ENCODE results near the gene GKN1.
"Not testable (repeated sequence)": the region's sequence is repeated elsewhere in the genome, so short reads cannot be mapped to it uniquely, and the experiment has no call there.

Gene GKN1

DNA sequence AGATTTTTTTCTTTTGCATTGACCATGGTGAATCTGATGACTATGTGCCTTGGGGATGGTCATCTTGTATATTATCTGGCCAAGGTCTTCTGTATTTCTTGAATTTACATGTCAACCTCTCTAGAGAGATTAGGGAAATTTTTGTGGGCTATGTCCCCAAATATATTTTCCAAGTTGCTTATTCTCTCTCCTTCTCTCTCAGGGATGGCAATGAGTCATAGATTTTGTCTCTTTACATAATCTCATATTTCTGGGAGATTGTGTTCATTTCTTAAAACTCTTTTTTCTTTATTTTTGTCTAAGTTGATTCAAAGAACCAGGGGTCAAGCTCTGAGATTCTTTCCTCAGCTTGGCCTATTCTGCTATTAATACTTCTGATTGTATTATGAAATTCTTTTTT, 31.6 kb upstream of the GKN1 start:
- H3K4me3 Mint-ChIP-seq, result no peak overlapping the region
- H3K27me3 Mint-ChIP-seq, result peaks cover 4% of the 10 kb centered on the region
- no peaks in the 10 kb centered on the region for H3K36me3 Mint-ChIP-seq (ENCODE audit: low read depth)
- peaks cover 5% of the 10 kb centered on the region for H3K4me1 Mint-ChIP-seq (ENCODE audit: low read depth)
- no peaks in the 10 kb centered on the region for H3K9me3 Mint-ChIP-seq
- no peak overlapping the region for H3K27ac Mint-ChIP-seq
- intact Hi-C loops (cut with micrococcal nuclease), result no loop called here

DNA sequence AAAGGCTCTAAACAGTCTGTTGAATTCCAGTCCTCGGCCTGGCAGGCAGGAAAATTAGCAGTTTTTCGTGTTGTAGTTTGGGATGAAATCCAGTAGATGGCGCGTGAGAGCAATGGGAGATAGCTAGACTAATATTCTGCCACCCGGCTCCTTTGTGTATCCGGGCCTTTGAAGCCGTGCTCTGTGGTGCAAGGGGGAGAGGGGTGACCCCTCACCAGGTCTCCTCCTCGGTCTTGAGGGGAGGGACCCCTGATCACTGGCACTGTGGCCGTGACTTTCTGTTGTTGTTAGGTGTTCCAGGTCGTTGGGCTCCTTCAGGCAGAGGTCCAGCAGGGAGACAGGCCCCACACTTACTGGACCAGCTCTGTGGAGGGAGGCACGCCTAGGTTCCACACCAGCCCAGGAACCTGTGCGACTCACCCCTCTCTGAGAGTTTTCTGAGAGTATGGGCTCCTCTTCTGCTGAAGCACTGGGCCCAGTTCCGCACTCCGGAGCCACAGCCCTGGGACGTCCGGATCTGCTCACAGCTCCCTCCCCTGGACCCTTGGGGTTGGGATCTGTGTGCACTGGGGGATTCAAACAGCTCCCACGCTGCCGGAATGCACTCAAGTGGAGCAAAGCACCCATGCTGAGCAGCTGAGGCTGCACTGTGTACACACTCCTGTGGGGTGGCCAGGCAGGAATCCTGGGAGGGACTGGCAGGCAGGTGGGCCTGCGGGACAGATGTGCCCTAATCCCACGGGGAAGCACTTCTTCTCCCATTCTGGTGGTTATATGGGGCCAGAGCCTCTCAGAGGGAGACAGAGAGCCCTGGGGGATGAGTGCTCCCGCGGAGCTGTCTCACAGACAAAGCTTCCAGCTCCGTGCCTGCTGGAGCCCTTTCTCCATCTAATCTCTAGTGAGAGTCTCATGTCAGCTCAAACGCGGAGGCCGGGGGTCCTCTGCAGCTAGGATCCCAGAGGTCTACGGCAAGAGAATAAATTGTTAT, 30.6 kb upstream of the GKN1 start:
- Mint-ChIP-seq H3K4me1 (ENCODE audit: low read depth) (peaks cover 13% of the 10 kb centered on the region), H3K27me3 (peaks cover 4% of the 10 kb centered on the region), H3K4me3 (no peak overlapping the region), H3K27ac (peak overlapping the region; percentile 46), H3K36me3 (ENCODE audit: low read depth) (no peaks in the 10 kb centered on the region), H3K9me3 (no peaks in the 10 kb centered on the region)
- intact Hi-C loops (cut with micrococcal nuclease), result loop anchor here (2.0 kb wide), 1 partner anchor 69 kb away; the partner anchor contains the start of gene ANTXR1

DNA sequence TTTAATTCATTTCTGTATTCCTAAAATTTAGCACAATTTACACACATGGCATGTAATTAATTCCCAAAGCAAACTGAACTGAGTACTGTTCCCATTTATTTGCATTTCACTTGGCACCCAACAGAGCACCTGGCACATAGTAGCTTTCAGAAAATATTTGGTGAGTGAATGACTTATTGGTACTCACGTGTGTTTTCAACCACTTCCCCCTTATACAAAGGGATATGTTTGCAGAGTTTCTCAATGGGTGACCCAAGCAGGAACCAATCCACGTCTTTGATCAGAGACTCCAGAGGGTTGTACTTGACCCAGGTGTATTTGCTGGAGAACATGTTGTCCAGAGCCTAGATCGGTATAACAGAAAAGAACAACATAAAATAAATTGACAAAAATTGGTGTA, 28.3 kb upstream of the GKN1 start:
- intact Hi-C loops (cut with micrococcal nuclease), result no loop called here
- H3K9me3 Mint-ChIP-seq, result no peaks in the 10 kb centered on the region
- no peak overlapping the region for H3K4me3 Mint-ChIP-seq
- peaks cover 2% of the 10 kb centered on the region for H3K27me3 Mint-ChIP-seq
- no peaks in the 10 kb centered on the region for H3K36me3 Mint-ChIP-seq (ENCODE audit: low read depth)
- H3K27ac Mint-ChIP-seq, result no peak overlapping the region
- H3K4me1 Mint-ChIP-seq (ENCODE audit: low read depth), result peaks cover 17% of the 10 kb centered on the region

DNA sequence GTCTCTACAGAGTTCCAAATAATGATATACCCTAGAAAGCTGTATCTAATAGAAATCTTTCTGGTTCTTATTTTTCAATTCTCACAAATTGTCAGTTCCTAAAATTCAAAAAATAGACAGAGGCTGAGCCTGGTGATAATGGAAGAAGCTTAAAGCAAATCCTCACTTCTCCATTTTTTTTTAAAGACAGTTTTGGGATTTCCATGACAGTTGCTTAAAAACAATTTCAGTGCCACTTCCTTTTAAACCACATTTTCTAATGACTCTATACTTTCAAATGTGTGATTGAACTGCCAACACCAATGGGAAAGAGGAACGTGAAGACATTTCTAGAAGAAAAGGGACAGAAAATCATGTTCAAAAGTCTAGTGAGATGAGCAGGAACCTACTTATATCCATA, 25.7 kb upstream of the GKN1 start:
- intact Hi-C loops (cut with micrococcal nuclease), result no loop called here
- Mint-ChIP-seq H3K36me3 (ENCODE audit: low read depth) (no peaks in the 10 kb centered on the region), H3K4me1 (ENCODE audit: low read depth) (peaks cover 28% of the 10 kb centered on the region), H3K27ac (peak overlapping the region; percentile 84), H3K4me3 (no peak overlapping the region), H3K9me3 (no peaks in the 10 kb centered on the region), H3K27me3 (no peaks in the 10 kb centered on the region)

DNA sequence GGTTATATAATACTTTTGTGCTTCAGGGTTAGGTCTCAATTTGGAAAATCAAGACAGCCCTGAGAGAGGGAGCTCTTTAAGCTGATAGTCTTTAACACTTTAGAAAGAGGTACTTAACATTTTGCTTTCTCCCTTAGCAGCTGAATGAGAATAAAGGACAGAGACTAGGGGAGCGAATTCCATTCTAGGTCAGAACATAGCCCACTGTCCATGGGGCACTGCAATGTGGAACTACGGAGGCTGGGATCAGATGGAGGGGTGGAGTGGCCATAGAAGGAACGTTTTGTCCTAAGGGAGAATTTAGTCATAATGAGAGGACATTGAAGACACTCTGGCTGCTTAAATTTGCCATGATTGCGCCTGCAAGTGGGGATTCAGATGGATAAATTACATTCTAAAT, 22.5 kb upstream of the GKN1 start:
- no peak overlapping the region for H3K4me3 Mint-ChIP-seq
- H3K27me3 Mint-ChIP-seq, result no peaks in the 10 kb centered on the region
- intact Hi-C loops (cut with micrococcal nuclease), result no loop called here
- H3K4me1 Mint-ChIP-seq (ENCODE audit: low read depth), result peaks cover 23% of the 10 kb centered on the region
- H3K36me3 Mint-ChIP-seq (ENCODE audit: low read depth), result no peaks in the 10 kb centered on the region
- no peak overlapping the region for H3K27ac Mint-ChIP-seq
- peaks cover 7% of the 10 kb centered on the region for H3K9me3 Mint-ChIP-seq

GRCh38 chr2:68952887-68953521, 21.4 kb upstream of the GKN1 start, which contains the start of gene GKN2:
Gene GKN2 (minus strand): TSS chr2:68952893. CDS start chr2:68952861, 32 bp downstream.
- no peaks in the 10 kb centered on the region for H3K36me3 Mint-ChIP-seq (ENCODE audit: low read depth)
- peaks cover 7% of the 10 kb centered on the region for H3K9me3 Mint-ChIP-seq
- intact Hi-C loops (cut with micrococcal nuclease), result no loop called here
- no peaks in the 10 kb centered on the region for H3K27me3 Mint-ChIP-seq
- H3K27ac Mint-ChIP-seq, result peak within 1 kb of the TSS; percentile 43
- no peak within 1 kb of the TSS for H3K4me3 Mint-ChIP-seq
- H3K4me1 Mint-ChIP-seq (ENCODE audit: low read depth), result peaks cover 23% of the 10 kb centered on the region

- intact Hi-C loops (cut with micrococcal nuclease), result loop anchor here (5.0 kb wide), 1 partner anchor 47 kb away; no protein-coding TSS in a partner anchor
- H3K27ac Mint-ChIP-seq; H3K9me3 Mint-ChIP-seq; H3K36me3 Mint-ChIP-seq (ENCODE audit: low read depth); H3K27me3 Mint-ChIP-seq; H3K4me3 Mint-ChIP-seq: not testable (repeated sequence)
- H3K4me1 Mint-ChIP-seq (ENCODE audit: low read depth), result peaks cover 12% of the 10 kb centered on the region
Observed at GRCh38 chr2:68955432-68955831, 19.0 kb upstream of the GKN1 start.

- Mint-ChIP-seq H3K36me3 (ENCODE audit: low read depth) (no peaks in the 10 kb centered on the region), H3K4me1 (ENCODE audit: low read depth) (no peaks in the 10 kb centered on the region), H3K27ac (no peak overlapping the region), H3K27me3 (no peaks in the 10 kb centered on the region), H3K9me3 (peaks cover 7% of the 10 kb centered on the region), H3K4me3 (no peak overlapping the region)
- intact Hi-C loops (cut with micrococcal nuclease), result loop anchor here (5.0 kb wide), 1 partner anchor 43 kb away; no protein-coding TSS in a partner anchor
Observed at GRCh38 chr2:68959001-68959400, 15.4 kb upstream of the GKN1 start.

DNA sequence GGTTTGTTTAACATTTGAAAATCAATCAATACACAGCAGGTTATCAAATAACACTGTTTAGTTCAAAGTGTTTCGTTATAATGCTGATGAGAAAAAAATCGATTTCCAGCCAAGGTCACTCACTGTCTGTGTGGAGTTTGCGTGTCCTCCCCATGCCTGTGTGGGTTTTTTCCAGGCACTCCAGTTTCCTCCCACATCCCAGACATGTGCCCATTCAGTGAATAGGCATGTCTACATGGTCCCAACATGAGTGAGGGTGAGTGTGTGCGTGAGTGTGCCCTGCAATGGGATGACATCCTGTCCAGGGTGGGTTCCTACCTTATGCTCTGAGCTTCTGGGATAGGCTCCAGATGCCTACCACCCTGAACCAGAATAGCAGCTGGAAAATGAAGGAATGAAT, 13.1 kb upstream of the GKN1 start:
- Mint-ChIP-seq H3K4me1 (ENCODE audit: low read depth) (no peaks in the 10 kb centered on the region), H3K27ac (no peak overlapping the region), H3K9me3 (no peaks in the 10 kb centered on the region), H3K4me3 (no peak overlapping the region), H3K36me3 (ENCODE audit: low read depth) (no peaks in the 10 kb centered on the region), H3K27me3 (no peaks in the 10 kb centered on the region)
- intact Hi-C loops (cut with micrococcal nuclease), result no loop called here

- Mint-ChIP-seq H3K36me3 (ENCODE audit: low read depth) (no peaks in the 10 kb centered on the region), H3K27me3 (peaks cover 1% of the 10 kb centered on the region), H3K4me1 (ENCODE audit: low read depth) (peaks cover 15% of the 10 kb centered on the region), H3K9me3 (no peaks in the 10 kb centered on the region), H3K27ac (no peak overlapping the region), H3K4me3 (no peak overlapping the region)
- intact Hi-C loops (cut with micrococcal nuclease), result no loop called here
Observed at GRCh38 chr2:68964282-68964681, 10.2 kb upstream of the GKN1 start.

- no peaks in the 10 kb centered on the region for H3K9me3 Mint-ChIP-seq
- H3K4me1 Mint-ChIP-seq (ENCODE audit: low read depth), result peaks cover 15% of the 10 kb centered on the region
- no peak overlapping the region for H3K4me3 Mint-ChIP-seq
- peaks cover 1% of the 10 kb centered on the region for H3K27me3 Mint-ChIP-seq
- intact Hi-C loops (cut with micrococcal nuclease), result no loop called here
- H3K27ac Mint-ChIP-seq, result no peak overlapping the region
- H3K36me3 Mint-ChIP-seq (ENCODE audit: low read depth), result no peaks in the 10 kb centered on the region
Observed at GRCh38 chr2:68968221-68968620, 6.2 kb upstream of the GKN1 start.

- no peak overlapping the region for H3K27ac Mint-ChIP-seq
- no peaks in the 10 kb centered on the region for H3K36me3 Mint-ChIP-seq (ENCODE audit: low read depth)
- H3K27me3 Mint-ChIP-seq, result peaks cover 4% of the 10 kb centered on the region
- intact Hi-C loops (cut with micrococcal nuclease), result no loop called here
- peaks cover 15% of the 10 kb centered on the region for H3K4me1 Mint-ChIP-seq (ENCODE audit: low read depth)
- H3K9me3 Mint-ChIP-seq, result no peaks in the 10 kb centered on the region
- no peak overlapping the region for H3K4me3 Mint-ChIP-seq
Observed at GRCh38 chr2:68969736-68970490, 4.5 kb upstream of the GKN1 start.

- no peaks in the 10 kb centered on the region for H3K9me3 Mint-ChIP-seq
- H3K4me3 Mint-ChIP-seq, result no peak overlapping the region
- intact Hi-C loops (cut with micrococcal nuclease), result no loop called here
- peaks cover 15% of the 10 kb centered on the region for H3K4me1 Mint-ChIP-seq (ENCODE audit: low read depth)
- peaks cover 4% of the 10 kb centered on the region for H3K27me3 Mint-ChIP-seq
- H3K36me3 Mint-ChIP-seq (ENCODE audit: low read depth), result no peaks in the 10 kb centered on the region
- H3K27ac Mint-ChIP-seq, result no peak overlapping the region
Observed at GRCh38 chr2:68970566-68971265, 3.7 kb upstream of the GKN1 start.

All from dendritic cell treated with granulocyte-macrophage colony-stimulating factor and Interleukin-4, amounts not matched to agents 40 ng/mL and 50 ng/mL, for 4 days (primary cell).